ENCODE data around the gene ZSCAN22.

GRCh38 chr19:58317476-58318072 lies 9.2 kb upstream of the ZSCAN22 start:
- no peak for TF ChIP-seq RFX5 (IDR thresholded peaks at IDR 0.05; ENCODE audit: low read depth, low read length)
- no peak for TF ChIP-seq ZNF296 (CRISPR knock-in tag; conservative IDR thresholded peaks at IDR 0.05)
- TF ChIP-seq JUND (CRISPR knock-in tag; IDR thresholded peaks at IDR 0.05) = no peak
- TF ChIP-seq ESRRA (CRISPR knock-in tag; IDR thresholded peaks at IDR 0.05; ENCODE audit: low read depth) = no peak
- TF ChIP-seq POLR2AphosphoS5 (IDR thresholded peaks at IDR 0.05; ENCODE audit: low read depth, low read length) = no peak
- no peak for TF ChIP-seq ZNF280B (CRISPR knock-in tag; IDR thresholded peaks at IDR 0.05; ENCODE audit: borderline replicate concordance)
- TF ChIP-seq CTCF (CRISPR knock-in tag; IDR thresholded peaks at IDR 0.05) = no peak
- no peak for TF ChIP-seq LBX2 (CRISPR knock-in tag; IDR thresholded peaks at IDR 0.05; ENCODE audit: borderline replicate concordance)
- TF ChIP-seq POLR2A (IDR thresholded peaks at IDR 0.05; ENCODE audit: insufficient read depth in 1 of 2, low read depth in 2 of 2, low read length in 2 of 2) = no peak
- TF ChIP-seq PRDM15 (CRISPR knock-in tag; IDR thresholded peaks at IDR 0.05) = no peak
- TF ChIP-seq NCOA5 (CRISPR knock-in tag; IDR thresholded peaks at IDR 0.05) = no peak
- TF ChIP-seq FOSL2 (CRISPR knock-in tag; IDR thresholded peaks at IDR 0.05) = no peak
